ENCODE results near the gene SHC3. TPM values are rescaled to one million over a fixed set of nuclear protein-coding genes. Genes with fewer than 3 reads are reported as not detected.

SHC3 gene
- polyA plus RNA-seq, 1 donor from 2014 or later: 22.9 TPM

- Histone ChIP-seq H3K4me3 (ENCODE audit: low read length) (no peak overlapping the region), H3K9me2 (ENCODE audit: insufficient read depth, low read length) (no peaks in the 10 kb centered on the region), H3K79me2 (replicated peaks; ENCODE audit: insufficient read depth, low read length) (no peaks in the 10 kb centered on the region), H3K9me3 (ENCODE audit: low read length) (no peaks in the 10 kb centered on the region), H3K36me3 (ENCODE audit: insufficient read depth, low read length) (no peaks in the 10 kb centered on the region), H3K27ac (ENCODE audit: low read length) (no peak overlapping the region), H3F3A (ENCODE audit: insufficient read depth, low read length, poor library complexity, severe bottlenecking) (no peaks in the 10 kb centered on the region), H3K27me3 (ENCODE audit: insufficient read depth, low read depth, low read length) (peaks cover 5% of the 10 kb centered on the region), H2AFZ (ENCODE audit: low read depth, low read length) (no peak overlapping the region), H3K4me2 (ENCODE audit: low read length) (no peak overlapping the region), H4K20me1 (ENCODE audit: insufficient read depth) (no peaks in the 10 kb centered on the region), H3K9ac (ENCODE audit: low read length) (no peak overlapping the region)
- TF ChIP-seq SMC3 (conservative IDR thresholded peaks at IDR 0.05; ENCODE audit: poor library complexity): no peak
- TF ChIP-seq, protein P1, sequence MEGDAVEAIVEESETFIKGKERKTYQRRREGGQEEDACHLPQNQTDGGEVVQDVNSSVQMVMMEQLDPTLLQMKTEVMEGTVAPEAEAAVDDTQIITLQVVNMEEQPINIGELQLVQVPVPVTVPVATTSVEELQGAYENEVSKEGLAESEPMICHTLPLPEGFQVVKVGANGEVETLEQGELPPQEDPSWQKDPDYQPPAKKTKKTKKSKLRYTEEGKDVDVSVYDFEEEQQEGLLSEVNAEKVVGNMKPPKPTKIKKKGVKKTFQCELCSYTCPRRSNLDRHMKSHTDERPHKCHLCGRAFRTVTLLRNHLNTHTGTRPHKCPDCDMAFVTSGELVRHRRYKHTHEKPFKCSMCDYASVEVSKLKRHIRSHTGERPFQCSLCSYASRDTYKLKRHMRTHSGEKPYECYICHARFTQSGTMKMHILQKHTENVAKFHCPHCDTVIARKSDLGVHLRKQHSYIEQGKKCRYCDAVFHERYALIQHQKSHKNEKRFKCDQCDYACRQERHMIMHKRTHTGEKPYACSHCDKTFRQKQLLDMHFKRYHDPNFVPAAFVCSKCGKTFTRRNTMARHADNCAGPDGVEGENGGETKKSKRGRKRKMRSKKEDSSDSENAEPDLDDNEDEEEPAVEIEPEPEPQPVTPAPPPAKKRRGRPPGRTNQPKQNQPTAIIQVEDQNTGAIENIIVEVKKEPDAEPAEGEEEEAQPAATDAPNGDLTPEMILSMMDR (IDR thresholded peaks at IDR 0.05; ENCODE audit: poor library complexity, severe bottlenecking): no peak
These were observed 180.1 kb downstream of the SHC3 start for GRCh38 chr9:88998503-88998902.

- Histone ChIP-seq H3K4me2 (ENCODE audit: low read length) (no peak overlapping the region), H3K9ac (ENCODE audit: low read length) (no peak overlapping the region), H3F3A (ENCODE audit: insufficient read depth, low read length, poor library complexity, severe bottlenecking) (no peaks in the 10 kb centered on the region), H3K27me3 (ENCODE audit: insufficient read depth, low read depth, low read length) (peaks cover 12% of the 10 kb centered on the region), H3K9me2 (ENCODE audit: insufficient read depth, low read length) (no peaks in the 10 kb centered on the region), H3K4me3 (ENCODE audit: low read length) (no peak overlapping the region), H3K27ac (ENCODE audit: low read length) (no peak overlapping the region), H3K36me3 (ENCODE audit: insufficient read depth, low read length) (no peaks in the 10 kb centered on the region), H4K20me1 (ENCODE audit: insufficient read depth) (no peaks in the 10 kb centered on the region), H3K9me3 (ENCODE audit: low read length) (no peaks in the 10 kb centered on the region), H3K79me2 (replicated peaks; ENCODE audit: insufficient read depth, low read length) (no peaks in the 10 kb centered on the region), H2AFZ (ENCODE audit: low read depth, low read length) (no peak overlapping the region)
- TF ChIP-seq MXI1 (conservative IDR thresholded peaks at IDR 0.05; ENCODE audit: poor library complexity, severe bottlenecking) (no peak), SMC3 (conservative IDR thresholded peaks at IDR 0.05; ENCODE audit: poor library complexity) (no peak), RAD21 (conservative IDR thresholded peaks at IDR 0.05) (no peak), EP300 (conservative IDR thresholded peaks at IDR 0.05; ENCODE audit: poor library complexity, severe bottlenecking) (no peak), REST (IDR thresholded peaks at IDR 0.05; ENCODE audit: borderline replicate concordance) (no peak), EZH2 (IDR thresholded peaks at IDR 0.05; ENCODE audit: borderline replicate concordance, insufficient read depth, low read length, poor library complexity, severe bottlenecking) (no peak), POLR2AphosphoS5 (IDR thresholded peaks at IDR 0.05) (no peak), TAF1 (IDR thresholded peaks at IDR 0.05; ENCODE audit: low read depth) (no peak)
- TF ChIP-seq, protein P1 (IDR thresholded peaks at IDR 0.05; ENCODE audit: poor library complexity, severe bottlenecking): no peak
These were observed 181.0 kb downstream of the SHC3 start for GRCh38 chr9:88997646-88998045.

Data from neural cell (in vitro differentiated cells).